ENCODE measurements around the gene CDON.
"Not testable (repeated sequence)": the region's sequence is repeated elsewhere in the genome, so short reads cannot be mapped to it uniquely, and the experiment has no call there.

CDON gene

DNA sequence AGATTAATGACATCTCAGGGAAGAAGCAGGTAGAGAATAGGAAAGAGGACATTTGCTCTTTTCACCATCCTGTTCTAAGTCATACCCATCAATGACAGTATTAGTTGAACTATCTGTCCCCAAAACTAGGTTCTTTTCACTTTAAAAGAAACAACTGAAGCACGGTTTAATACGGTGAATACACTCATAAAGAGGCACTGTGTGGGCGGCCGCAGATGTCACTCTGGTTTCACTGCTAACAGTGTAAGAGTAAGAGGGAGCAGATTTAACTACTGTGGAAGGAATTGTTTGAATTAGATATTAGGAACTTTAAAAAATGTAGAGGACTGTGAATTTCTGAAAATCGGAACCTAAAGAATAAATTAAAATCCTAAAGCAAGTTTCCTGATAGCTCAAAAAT lies 67.4 kb downstream of the CDON start:
- no peak for DNase-seq (ENCODE audit: low read depth)

DNA sequence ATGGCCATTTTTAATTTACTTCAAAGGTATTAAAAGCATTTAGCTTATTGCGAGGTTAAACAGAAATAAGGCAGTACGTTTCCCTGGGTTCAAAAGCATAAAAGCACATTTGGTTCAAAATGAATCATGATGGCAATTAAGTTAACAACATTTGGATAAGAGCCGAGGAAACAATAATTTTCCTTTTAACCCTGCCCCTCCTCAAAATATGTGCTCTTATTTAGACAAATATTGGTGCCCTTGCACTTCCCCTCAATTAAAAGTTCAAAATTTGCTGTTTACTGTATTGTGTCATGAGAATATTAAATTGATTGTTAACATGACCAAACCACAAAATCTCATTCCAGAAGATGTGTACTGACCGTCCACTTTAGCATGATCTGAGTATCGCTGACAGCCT lies 68.2 kb downstream of the CDON start:
- no peak for DNase-seq (ENCODE audit: low read depth)

DNA sequence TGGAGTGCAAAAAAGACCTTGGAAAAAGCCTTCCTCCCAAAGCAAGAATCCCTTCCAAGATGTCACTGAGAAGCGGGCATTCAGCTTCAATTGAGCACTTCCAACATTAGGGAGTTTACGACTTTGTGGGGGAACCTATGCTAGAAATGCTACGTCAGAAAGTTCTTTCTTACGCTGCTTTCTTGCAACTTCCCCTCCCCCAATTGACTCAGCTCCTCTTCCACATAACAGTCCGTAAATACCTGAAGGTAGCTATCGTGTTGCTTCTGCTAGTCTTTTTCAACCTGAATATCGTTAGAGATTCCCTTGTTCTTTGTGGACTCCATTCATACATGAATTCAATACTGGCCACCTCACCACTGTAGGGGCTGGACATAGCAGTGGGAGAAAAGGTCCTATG lies 69.8 kb downstream of the CDON start:
- DNase-seq (ENCODE audit: low read depth) = no peak

DNA sequence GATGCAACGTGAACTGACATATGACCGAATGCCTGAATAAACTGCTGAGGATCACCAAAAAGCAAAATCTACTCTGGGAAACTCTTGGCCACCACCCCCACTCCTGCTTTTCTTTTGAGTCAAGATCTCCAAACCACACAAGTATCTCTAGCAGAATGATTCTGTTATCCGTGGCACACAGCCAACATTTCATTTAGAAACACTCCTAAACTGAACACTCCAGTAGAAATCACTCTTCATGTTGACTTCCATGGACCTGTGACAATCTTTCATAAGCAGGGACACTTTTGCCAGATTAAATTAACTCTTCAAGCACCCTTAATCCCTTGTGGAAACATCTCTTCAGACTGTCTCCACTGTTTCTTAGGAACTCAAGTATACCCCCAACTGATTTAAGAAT lies 72.4 kb downstream of the CDON start:
- DNase-seq (ENCODE audit: low read depth) = no peak

- no peak for DNase-seq (ENCODE audit: low read depth)
These were observed 75.5 kb downstream of the CDON start for GRCh38 chr11:125987066-125987641.

GRCh38 chr11:125985956-125986355 lies 76.7 kb downstream of the CDON start:
- DNase-seq (ENCODE audit: low read depth) = not testable (repeated sequence)

DNA sequence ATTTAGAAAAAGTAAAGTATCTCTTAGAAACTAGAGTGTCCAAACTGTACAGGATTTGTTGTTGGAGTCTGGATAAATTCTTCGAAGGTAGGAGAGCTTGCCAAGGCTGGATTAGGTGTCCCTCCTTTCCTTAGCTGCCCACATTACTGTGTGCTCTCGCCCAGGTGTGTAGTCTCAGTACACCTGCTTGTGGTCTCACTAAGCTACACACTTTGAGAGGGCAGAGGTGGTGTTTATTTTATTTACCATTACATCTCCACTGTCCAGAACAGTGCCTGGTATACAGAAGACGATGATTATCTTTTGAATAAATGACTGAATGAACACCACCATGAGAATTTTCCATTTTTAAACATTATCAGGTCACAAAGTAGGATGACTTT lies 80.3 kb downstream of the CDON start:
- no peak for DNase-seq (ENCODE audit: low read depth)

DNA sequence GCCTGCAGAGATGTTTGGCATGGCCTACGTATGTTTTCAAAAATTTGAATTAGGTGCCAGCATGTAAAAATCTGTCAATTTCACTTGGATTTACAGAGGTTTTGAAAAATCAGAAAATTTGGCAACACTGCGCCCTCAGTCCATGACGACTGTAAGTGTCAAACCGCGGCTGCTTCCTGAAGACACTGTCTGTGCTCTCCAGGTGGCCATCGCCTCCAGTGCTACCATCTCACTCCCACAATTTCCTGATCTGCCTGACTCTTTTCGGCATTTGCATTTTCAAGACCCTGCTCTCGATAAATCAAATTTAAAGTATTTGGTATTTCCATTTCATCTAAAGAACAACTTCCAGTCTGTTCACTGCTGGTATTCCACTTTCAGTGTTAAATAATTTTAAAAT lies 82.2 kb downstream of the CDON start:
- DNase-seq (ENCODE audit: low read depth) = no peak

GRCh38 chr11:125979511-125979910 lies 83.2 kb downstream of the CDON start:
- DNase-seq (ENCODE audit: low read depth) = no peak

DNA sequence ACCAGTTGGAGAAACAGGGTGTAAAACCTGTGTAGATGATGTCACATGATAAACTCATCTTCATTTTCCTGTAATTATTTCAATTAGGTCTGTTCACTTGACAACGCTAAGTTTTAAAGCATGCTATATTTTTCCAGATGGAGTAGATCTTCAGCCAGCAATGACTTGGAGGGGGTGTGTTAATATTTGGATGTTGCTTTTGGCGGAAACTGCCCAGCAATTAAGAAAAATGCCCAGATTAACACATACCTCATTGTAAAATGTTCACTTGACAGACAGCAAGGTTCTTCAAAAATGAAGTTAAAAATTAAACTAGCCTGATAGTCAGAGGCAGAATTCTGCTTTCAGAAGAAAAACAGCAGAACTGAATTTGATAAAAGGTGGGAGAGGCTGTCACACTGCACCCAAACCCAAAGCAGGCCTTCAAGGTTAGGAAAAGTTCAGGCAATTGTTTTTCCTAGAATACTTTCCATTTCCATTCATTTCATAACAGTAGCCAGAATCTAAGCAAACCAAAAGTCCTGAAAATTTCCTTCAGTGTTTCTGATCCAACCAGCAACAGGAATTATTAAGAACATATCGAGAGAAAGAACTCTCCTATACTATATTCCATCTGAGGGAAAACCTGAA lies 83.8 kb downstream of the CDON start:
- no peak for DNase-seq (ENCODE audit: low read depth)

DNA sequence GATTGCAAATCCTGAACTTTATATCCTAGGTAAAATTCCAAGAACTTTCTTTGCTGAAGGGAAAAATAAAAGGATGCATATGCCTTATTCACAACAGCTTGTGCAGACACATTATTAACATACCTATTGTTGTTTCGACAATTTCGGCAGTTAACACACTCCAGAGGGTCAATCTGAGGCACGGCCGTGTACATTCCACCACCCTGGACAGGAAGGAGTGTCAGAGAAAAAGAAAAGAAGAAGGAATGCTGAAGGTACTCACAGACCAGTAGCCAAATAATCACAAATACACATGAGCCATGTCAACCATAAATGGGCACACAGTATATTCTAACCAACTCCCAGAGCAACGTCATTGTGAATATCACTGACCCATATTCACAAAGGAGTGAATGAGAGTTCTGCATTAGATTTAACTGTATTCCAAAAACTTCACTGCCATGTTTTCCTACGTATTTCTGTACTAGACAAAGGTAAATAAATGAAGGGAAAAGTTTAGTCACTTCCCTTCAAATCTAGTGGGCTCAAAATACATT lies 84.4 kb downstream of the CDON start:
- DNase-seq (ENCODE audit: low read depth) = no peak

GRCh38 chr11:125977333-125977732 lies 85.3 kb downstream of the CDON start:
- no peak for DNase-seq (ENCODE audit: low read depth)

DNA sequence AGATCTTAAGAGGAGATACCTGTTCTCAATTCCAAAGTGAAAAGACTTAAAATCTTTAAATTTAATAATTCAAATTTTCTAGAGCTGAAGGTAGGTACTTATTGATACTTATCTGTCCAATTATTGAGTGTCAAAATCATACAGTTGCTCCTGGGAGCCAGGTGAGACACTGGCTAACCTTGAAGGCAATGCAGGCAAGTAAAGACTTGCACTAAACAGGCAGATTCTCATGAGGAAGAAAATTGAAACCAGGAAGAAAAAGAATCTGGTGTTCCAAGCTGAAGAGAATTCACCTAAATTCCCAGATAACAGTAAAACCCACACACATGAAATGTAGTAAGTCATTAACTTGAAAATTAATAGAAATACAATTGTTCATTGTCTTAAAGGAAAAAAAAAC lies 86.5 kb downstream of the CDON start:
- no peak for DNase-seq (ENCODE audit: low read depth)

GRCh38 chr11:125975634-125976033 lies 87.0 kb downstream of the CDON start:
- DNase-seq (ENCODE audit: low read depth) = no peak

DNA sequence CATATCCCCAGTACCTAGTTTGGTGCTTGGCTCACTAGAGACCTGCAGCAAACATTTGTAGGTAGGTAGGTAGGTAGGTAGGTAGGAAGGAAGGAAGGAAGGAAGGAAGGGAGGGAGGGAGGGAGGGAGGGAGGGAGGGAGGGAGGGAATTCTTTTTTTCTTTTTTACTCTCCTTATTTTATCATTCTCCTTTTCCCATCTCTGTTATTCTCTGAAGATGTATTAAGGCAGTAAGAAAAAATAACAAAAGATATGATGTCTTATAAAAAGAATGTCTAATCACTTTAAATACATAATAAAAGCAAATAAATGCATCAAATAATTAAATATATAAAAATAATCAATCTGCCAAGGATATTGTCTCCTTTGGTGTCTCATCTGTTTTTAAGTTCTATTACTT lies 88.4 kb downstream of the CDON start:
- DNase-seq (ENCODE audit: low read depth) = no peak

- DNase-seq (ENCODE audit: low read depth) = no peak
These were observed 91.0 kb downstream of the CDON start for GRCh38 chr11:125971618-125972017.

GRCh38 chr11:125968354-125968753 lies 94.3 kb downstream of the CDON start:
- no peak for DNase-seq (ENCODE audit: low read depth)

DNA sequence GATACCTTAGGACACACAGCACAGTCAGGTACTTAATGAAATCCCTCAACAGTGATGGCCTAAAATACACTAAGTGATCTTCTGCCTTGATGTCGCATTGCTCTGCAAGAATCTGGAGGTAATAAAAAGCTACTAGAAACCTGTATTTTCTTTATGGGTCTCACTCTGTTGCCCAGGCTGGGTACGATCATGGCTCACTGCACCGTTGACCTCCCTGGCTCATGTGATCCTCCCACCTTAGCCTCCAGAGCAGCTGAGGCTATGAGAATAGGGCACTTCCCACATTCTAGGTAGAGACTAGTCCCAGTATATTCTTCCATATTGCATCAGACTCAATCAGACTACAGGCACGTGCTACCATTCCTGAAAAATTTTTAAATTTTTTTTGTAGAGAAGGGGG lies 95.2 kb downstream of the CDON start:
- DNase-seq (ENCODE audit: low read depth) = no peak

GRCh38 chr11:125960771-125961170 lies 101.9 kb downstream of the CDON start:
- no peak for DNase-seq (ENCODE audit: low read depth)

DNA sequence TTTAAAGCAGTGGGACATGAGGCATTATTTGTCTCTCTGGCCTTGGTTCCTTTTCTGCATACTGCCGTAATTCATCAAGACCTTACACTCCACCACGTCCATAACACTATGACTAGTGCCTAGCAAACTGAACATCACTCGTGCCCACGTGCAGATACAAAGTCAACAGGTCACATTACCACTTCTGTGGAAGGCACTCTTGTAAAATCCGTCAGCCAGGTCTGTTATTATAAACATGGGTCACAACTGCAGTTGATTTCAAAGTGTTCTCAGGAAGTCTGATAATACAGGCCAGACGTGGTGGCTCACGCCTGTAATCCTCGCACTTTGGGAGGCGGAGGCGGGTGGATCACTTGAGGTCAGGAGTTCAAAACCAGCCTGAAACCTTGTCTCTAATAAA lies 102.7 kb downstream of the CDON start:
- no peak for DNase-seq (ENCODE audit: low read depth)

DNA sequence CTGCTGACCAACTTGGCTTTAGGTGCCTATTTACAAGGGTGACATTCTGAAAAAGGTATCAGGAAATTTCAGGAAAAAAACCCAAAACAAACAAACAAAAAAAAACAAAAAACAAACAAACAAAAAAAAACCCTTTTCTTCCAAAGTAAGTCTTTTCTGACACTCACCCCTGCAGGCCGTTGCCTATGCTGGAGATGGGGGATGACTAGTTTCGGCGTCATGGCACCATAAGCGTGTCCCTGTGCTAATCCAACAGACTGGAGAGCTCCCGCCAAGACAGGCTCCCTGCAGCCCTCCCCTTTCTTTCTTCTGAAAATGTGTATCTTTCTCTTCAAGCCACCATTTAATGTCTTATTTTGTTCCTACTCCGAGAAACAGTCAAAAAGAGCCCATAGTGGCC lies 103.2 kb downstream of the CDON start:
- no peak for DNase-seq (ENCODE audit: low read depth)

- DNase-seq (ENCODE audit: low read depth) = no peak
These were observed 103.7 kb downstream of the CDON start for GRCh38 chr11:125958872-125959400.

- DNase-seq (ENCODE audit: low read depth) = no peak
These were observed 104.9 kb downstream of the CDON start for GRCh38 chr11:125957618-125958332.
